Umbilical cord (tissue), 2 donors: ENCODE measurements around the gene CFAP20. TPM values are rescaled to one million over a fixed set of nuclear protein-coding genes. Genes with fewer than 3 reads are reported as not detected.

Experiments used
- DNase-seq: peaks from one replicate; pipeline ENCODE4 v3.0.0-alpha.2; 2015; ENCODE audit warnings: low spot score
- total RNA-seq: library from RNA; depleted of rRNA; stranded (reverse); fragments of >200 nt; gene quantifications from one replicate; pipeline ENCODE4 v1.2.3, GENCODE V29; 2014; ENCODE audit warnings: low replicate concordance; ENCODE audit not compliant: insufficient read depth

The CFAP20 gene
- total RNA-seq, 1 donor from 2014 or later = 40.9 TPM

GRCh38 chr16:58125041-58125440, 4.1 kb downstream of the CFAP20 start:
- DNase-seq = no peak

DNA sequence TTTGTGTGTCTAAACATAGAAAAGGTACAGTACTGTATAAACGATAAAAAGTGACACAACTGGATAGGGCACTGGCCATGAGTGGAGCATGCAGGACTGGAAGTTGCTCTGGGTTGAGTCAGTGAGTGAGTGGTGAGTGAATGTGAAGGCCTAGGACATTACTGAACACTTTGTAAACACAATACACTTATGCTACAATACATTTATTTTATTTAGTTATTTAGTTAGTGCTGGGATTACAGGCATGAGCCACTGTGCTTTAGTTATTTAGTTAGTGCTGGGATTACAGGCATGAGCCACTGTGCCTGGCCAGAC, 4.6 kb downstream of the CFAP20 start:
- no peak for DNase-seq

- DNase-seq = no peak
Observed at GRCh38 chr16:58123896-58124600, 5.1 kb downstream of the CFAP20 start.

DNA sequence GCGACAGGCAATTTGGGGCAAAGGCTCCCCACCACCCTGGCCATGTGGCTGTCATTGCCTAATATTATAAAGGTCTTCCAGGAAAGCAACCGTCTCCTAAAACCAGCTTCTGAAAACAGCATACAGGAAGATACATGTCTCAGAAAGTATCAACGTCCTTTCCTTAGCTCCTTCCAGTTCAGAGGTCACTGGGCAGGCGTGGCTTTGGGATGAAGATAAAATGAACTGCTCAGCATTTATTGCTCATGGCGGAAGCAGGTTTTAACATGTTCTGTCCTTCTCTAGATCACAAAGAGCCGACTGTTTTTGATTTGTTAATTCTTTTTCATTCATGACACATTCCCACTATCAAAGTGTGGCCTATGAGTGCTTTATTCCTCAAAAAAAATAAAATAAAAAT, 8.0 kb downstream of the CFAP20 start:
- DNase-seq = peak; percentile 40

DNA sequence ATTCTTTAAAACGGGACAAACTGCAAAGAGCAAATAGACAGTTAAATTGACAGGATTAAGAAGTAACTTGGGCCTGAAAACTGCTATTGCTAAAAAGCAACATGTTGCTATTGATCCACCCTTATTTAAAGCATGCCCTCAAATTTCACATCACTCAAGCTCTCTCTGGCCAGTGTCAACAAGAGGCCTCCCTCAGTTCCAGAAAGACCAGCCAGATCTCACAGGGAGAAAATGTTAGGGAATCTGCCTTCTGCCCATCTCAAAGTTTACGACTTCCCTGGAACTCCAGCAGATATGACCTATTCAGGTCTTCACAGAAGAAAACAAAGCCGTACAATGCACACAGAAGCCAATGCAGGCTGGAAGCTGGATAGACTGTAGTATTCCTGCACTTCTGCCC, 8.9 kb downstream of the CFAP20 start:
- DNase-seq = peak; percentile 75

DNA sequence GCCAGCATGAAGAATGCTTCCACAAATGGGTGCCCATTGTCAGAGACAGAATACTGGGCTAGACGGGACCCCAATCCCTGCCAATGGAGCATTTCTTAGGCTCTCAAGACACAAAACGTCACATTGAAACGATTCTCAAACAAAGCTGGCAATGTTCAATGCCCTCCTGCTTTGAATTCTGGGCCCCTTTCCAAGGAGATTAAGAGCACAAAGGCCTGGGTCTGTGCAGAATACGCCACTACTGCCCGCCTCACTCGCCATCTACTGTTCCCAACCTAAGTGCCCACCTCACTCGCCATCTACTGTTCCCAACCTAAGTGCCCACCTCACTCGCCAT, 9.7 kb downstream of the CFAP20 start:
- peak; percentile 26 for DNase-seq

DNA sequence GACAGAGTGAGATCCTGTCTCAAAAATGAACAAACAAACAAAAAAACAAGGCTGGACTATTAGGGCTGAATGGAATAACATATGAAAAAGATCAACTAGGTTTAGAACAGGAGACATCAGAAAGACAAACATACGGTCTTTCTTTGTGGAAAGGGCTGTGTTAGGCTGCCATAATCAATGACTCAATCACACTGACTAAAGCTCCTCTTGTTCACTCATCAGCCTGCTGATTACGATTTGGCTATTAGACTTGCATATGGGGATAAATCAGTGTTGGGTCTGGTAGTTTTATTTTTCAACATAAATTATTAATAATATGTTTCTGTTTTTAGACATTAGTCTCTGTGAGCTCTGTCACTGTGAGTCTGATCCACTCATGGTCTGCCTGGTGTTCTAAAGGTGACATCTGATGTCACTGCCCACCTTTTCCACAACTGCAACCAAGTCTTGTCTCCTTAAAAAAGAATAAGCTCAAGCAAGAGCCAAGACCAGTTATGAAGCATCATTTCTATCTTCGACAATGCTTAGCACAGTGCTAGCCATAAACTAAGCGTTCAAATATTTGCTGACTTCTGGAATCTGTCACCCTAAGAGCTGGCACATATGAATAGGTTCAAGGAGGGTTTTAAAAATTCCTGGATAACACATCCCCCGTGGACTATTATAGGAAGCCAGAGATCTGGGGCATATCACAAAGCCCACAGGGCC, 10.2 kb downstream of the CFAP20 start:
- DNase-seq = peak; percentile 31

GRCh38 chr16:58116529-58116928, 12.7 kb downstream of the CFAP20 start:
- no peak for DNase-seq

GRCh38 chr16:58116081-58116480, 13.1 kb downstream of the CFAP20 start:
- DNase-seq = no peak

DNA sequence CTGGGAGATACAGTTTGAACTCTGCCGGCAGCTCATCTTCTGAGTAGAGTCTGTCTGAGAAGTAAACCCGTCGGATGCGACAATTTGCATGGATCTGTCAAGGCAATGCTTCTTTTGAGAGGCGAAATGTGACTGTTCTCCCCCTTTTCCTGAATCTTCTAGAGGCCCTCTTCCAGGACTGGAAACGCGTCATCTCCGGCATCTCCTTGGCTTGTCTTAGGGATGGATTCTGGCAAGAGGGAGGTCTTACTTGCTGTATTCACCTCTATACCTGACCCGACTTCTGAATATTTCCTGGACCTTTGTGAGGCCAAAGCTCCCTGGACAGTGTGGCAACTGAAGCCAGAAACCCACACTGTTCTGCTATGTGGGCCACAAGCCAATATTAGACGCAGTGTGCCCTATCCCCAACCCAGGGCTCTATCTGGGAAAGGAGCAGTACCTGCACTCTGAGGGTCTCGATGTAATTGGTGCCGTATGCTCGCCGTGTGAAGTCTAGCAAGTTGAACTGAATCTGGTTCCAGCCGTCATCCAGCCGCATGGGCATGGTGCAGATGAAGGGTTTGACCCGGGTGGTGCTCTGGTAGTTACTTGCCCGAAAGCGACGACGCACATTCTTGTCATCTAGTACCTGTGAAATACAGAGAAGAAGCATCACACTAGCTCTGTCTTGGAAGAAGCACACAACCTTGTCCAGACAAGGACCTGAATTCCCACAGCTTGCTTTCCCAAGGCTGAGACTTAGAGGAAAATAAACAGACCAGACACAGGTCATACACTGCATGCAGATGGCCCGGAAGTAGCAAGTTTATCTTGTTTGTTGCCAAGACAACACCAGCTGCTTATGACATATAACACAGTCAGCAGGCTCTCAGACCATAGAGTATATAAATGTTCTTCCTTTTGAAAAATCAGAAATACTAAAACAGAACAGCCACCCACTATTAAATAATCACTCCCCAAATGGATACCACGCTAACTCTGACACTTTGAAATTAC, 14.1 kb downstream of the CFAP20 start:
- DNase-seq = peak; percentile 25

DNA sequence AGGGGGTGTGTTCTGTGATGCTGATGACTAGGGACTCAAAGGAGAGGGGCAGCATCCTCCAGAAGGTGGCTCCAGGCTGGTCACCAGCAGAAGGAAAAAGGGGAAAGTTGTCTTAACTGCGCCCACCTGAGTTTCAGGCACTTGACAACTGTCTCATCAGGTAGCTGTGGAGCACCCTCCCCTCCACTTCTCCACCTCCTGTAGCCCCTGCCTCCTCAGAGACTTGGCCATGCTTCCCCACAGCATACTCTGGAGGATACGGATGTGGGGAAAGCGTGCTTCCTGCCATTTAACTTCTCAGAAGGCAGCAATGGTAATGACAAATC, 17.9 kb downstream of the CFAP20 start:
- no peak for DNase-seq

DNA sequence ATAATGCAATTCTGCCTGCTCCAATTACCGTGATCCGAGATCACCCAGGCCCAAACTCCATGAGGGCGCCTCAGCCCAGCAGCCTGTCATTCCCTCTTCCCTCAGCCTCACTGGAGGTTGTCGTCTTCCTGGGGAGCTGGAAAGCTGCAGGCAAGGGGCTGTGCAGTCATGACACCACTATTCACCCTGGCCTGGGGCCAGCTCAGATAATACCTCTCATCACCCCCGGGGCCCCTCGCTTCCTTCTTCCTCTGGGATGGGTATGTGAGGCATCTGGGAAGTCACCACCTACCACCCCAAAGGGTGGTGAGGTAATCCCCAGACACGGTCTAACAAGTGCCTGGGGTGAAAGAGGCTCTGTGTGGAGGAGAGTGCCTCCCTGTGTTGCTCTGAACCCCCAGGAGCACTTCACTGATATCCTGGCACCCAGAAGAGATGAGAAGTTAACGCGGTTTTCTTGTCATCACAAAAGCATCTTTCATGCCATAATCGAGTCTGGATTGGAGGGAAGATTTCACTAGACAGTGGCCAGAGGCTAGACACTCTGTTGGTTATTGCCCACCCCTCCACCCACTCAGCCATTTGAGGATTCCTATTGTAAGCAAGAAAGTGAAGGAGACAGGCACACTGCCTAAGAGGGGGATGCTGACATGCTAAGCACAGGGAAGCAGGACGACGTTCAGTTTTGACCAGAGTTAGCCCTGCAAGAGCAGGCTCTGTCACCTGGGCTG, 18.4 kb downstream of the CFAP20 start:
- peak; percentile 33 for DNase-seq

GRCh38 chr16:58109881-58110280, 19.3 kb downstream of the CFAP20 start:
- no peak for DNase-seq

DNA sequence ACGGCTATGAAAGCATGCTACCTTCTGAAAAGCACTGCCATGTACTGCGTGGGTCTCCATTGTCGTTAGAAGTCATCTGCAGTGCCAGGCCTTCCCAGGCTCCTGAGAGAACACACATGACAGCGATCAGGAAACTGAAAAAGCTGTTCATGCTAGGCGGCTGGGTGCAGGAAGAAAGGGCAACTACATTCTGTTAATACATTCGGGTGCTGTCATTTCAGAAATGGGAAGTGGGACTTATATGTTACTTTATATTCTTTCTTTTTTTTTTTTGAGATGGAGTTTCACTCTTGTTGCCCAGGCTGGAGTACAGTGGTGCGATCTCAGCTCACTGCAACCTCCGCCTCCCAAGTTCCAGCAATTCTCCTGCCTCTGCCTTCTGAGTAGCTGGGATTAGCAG, 19.9 kb downstream of the CFAP20 start:
- DNase-seq = no peak

GRCh38 chr16:58107709-58108108, 21.5 kb downstream of the CFAP20 start:
- peak; percentile 49 for DNase-seq

- no peak for DNase-seq
Observed at GRCh38 chr16:58107228-58107627, 22.0 kb downstream of the CFAP20 start.

- DNase-seq = peak; percentile 50
Observed at GRCh38 chr16:58105631-58106030, 23.6 kb downstream of the CFAP20 start.

DNA sequence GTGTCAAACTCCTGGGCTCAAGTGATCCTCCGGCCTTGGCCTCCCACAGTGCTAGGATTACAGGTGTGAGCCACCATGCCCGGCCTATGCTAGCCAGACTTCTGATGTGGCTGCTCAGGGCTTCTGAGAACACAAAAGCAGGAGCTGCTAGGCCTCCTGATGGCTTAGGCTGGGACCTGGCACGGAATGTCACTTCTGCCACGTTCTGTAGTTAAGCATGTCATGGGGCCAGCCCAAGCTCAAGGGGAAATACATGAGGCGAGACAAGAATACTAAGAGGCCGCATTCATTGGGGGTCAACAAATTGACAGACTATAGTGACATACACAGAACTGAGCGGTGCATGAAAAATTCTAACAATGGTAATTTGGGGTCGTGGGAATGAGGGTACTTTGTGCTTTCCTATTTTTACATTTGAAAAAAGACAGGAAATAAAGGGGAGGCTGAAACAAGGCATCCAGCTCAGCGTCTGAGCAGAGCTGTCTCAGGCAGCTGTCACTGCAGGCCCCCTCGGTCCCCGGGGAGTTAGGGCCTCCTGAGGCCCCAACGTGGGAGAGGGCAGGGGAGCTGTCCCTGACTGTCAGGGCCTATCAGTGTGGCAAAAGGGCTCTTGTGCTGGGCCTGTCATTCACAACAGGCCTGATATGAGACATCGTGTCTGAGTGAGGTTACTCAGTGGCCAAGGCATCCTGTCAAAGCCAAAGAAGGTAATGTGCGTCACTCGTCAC, 26.4 kb downstream of the CFAP20 start:
- DNase-seq = no peak

- DNase-seq = no peak
Observed at GRCh38 chr16:58099956-58100300, 29.3 kb downstream of the CFAP20 start.

DNA sequence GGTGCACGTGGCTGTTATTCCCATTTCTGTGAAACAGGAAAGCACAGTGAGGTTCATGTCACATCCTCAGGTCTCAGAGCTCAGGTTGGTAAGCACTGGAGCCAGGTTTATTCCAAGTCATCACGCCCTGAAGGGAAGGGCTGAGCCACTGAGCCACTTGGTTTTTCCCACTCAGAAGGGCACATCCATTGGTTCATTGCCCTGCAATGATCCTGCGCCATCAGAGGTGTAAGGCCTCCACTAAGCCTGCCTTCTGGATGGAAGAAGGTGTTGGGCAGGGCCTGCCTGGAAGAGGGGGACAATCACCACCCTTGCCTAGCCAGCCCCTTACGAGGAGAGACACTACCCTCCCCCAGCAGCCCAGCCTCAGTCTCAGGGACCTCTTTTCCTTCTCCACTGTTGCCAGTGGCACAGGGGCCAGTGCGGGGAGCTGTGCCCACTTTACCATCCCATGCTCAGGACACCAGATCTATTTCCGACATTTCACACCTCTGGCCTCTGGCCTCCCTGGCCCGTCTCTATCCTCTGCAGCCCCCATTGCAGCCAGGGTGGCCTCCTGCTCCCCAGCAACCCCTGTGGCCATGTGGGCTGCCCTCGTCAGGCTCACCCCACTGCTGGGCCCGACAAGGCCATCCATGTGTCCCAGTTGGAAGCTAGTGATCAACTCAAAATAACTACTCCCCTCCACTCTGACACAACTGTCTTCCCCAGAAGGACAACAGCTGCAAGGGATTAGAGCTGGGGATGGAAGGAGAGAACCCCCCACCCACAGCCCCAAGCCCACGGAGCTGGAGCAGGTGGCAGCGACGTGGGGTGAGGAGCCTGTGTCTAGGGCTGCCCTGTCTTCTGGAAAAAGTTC, 29.9 kb downstream of the CFAP20 start:
- DNase-seq = no peak
